ENCODE data around the gene FAM222B. TPM values are rescaled to one million over a fixed set of nuclear protein-coding genes. Genes with fewer than 3 reads are reported as not detected.
A peak's percentile ranks its signal among the peaks of the same experiment; 100 is the strongest.

FAM222B gene
- total RNA-seq, 6 donors from 2014 or later: 16.8 to 23.1 (median 20.1) TPM

GRCh38 chr17:28745786-28746411 lies 96.7 kb downstream of the FAM222B start:
- Histone ChIP-seq H3K9me3 (no peaks in the 10 kb centered on the region), H3K4me3 (peak overlapping the region; percentile 58 to 91 (median 88)), H3K27ac (peak overlapping the region; percentile 92 to 98 (median 96)), H3K4me1 (peaks cover 54 to 96% (median 75%) of the 10 kb centered on the region in 4 donors), H3K27me3 (no peaks in the 10 kb centered on the region), H3K36me3 (peaks cover 0 to 32% (median 21%) of the 10 kb centered on the region in 4 donors)
- 47% methylated on average over 4 of the region's 4 CpGs; no CpG with 5 or more reads in 1 of the 2 donors for WGBS, 2 donors
- peak in 1 of 4 donors; percentile 33 for TF ChIP-seq POLR2A (IDR thresholded peaks at IDR 0.05)
- TF ChIP-seq EP300 (IDR thresholded peaks at IDR 0.05): no peak
- TF ChIP-seq CTCF (IDR thresholded peaks at IDR 0.05): no peak
- peak in 1 of 2 donors; percentile 43 for TF ChIP-seq POLR2AphosphoS5 (IDR thresholded peaks at IDR 0.05)
- ATAC-seq (ENCODE audit: low FRiP score in 2 of 2) (peak in 1 of 2 donors; percentile 1), DNase-seq (peak; percentile 56 to 73)

GRCh38 chr17:28744972-28745785 lies 97.4 kb downstream of the FAM222B start:
- Histone ChIP-seq H3K4me3 (peak overlapping the region; percentile 58 to 91 (median 88)), H3K4me1 (peaks cover 54 to 89% (median 72%) of the 10 kb centered on the region in 4 donors), H3K36me3 (peaks cover 0 to 26% (median 21%) of the 10 kb centered on the region in 4 donors), H3K27me3 (no peaks in the 10 kb centered on the region), H3K27ac (peak overlapping the region; percentile 92 to 98 (median 96)), H3K9me3 (no peaks in the 10 kb centered on the region)
- peak in 1 of 2 donors; percentile 2 for ATAC-seq (ENCODE audit: low FRiP score in 2 of 2)
- peak in 1 of 2 donors; percentile 84 for DNase-seq
- WGBS, 2 donors: 4 to 7% methylated on average over 13 to 31 of the region's 31 CpGs
- TF ChIP-seq EP300 (IDR thresholded peaks at IDR 0.05): no peak
- no peak for TF ChIP-seq CTCF (IDR thresholded peaks at IDR 0.05)
- peak in 1 of 2 donors; percentile 18 for TF ChIP-seq POLR2AphosphoS5 (IDR thresholded peaks at IDR 0.05)
- TF ChIP-seq POLR2A (IDR thresholded peaks at IDR 0.05): no peak

GRCh38 chr17:28744104-28744971 lies 98.3 kb downstream of the FAM222B start:
- Histone ChIP-seq H3K27me3 (no peaks in the 10 kb centered on the region), H3K27ac (peak overlapping the region; percentile 92 to 98 (median 96)), H3K4me3 (peak overlapping the region; percentile 58 to 91 (median 88)), H3K4me1 (peaks cover 47 to 80% (median 65%) of the 10 kb centered on the region in 4 donors), H3K36me3 (peaks cover 0 to 22% (median 19%) of the 10 kb centered on the region in 4 donors), H3K9me3 (no peaks in the 10 kb centered on the region)
- DNase-seq (peak; percentile 66 to 94), ATAC-seq (ENCODE audit: low FRiP score in 2 of 2) (peak in 1 of 2 donors; percentile 56)
- WGBS, 2 donors: 0 to 2% methylated on average over 10 to 32 of the region's 61 CpGs
- TF ChIP-seq EP300 (IDR thresholded peaks at IDR 0.05) (peak in 1 of 4 donors; percentile 32), POLR2A (IDR thresholded peaks at IDR 0.05) (peak in 1 of 4 donors; percentile 16), POLR2AphosphoS5 (IDR thresholded peaks at IDR 0.05) (no peak)

GRCh38 chr17:28743243-28744103 lies 99.1 kb downstream of the FAM222B start, which contains the start of gene TRAF4:
TSS of gene TRAF4 (plus strand) at chr17:28744011. CDS start at chr17:28744113, 102 bp downstream.
- H3K4me3 ChIP-seq: peak within 1 kb of the TSS; percentile 58 to 91 (median 88)
- H3K36me3 ChIP-seq: peaks cover 0 to 13% (median 11%) of the 10 kb centered on the region in 4 donors
- TF ChIP-seq POLR2A (IDR thresholded peaks at IDR 0.05): peak in 3 of 4 donors; percentile 81 to 97 (median 94)
- TF ChIP-seq POLR2AphosphoS5 (IDR thresholded peaks at IDR 0.05): peak; percentile 29 to 76
- TF ChIP-seq CTCF (IDR thresholded peaks at IDR 0.05): peak in 5 of 6 experiments; percentile 23 to 77 (median 70)
- TF ChIP-seq EP300 (IDR thresholded peaks at IDR 0.05): no peak
- peak within 1 kb of the TSS; percentile 92 to 98 (median 96) for H3K27ac ChIP-seq
- peak; percentile 84 to 97 for DNase-seq
- H3K9me3 ChIP-seq: no peaks in the 10 kb centered on the region
- H3K27me3 ChIP-seq: no peaks in the 10 kb centered on the region
- WGBS, 2 donors: 2 to 12% methylated on average over 13 of the region's 70 CpGs
- ATAC-seq (ENCODE audit: low FRiP score in 2 of 2): peak; percentile 83 to 93
- H3K4me1 ChIP-seq: peaks cover 41 to 72% (median 57%) of the 10 kb centered on the region in 4 donors

Data from upper lobe of left lung (tissue), 6 donors.